K562 (cell line): ENCODE measurements around the gene ZSWIM4. TPM values are rescaled to one million over a fixed set of nuclear protein-coding genes. Genes with fewer than 3 reads are reported as not detected.

ENCODE experiments used
- ATAC-seq: fragments of 200-7000 bp; cut with Tn5 transposase; 3 replicates; pipeline ENCODE4 v1.9.1; 2020; ENCODE audit warnings: moderate library complexity
- BruUV-seq: library from RNA; stranded (reverse); fragments of 400-500 nt; replicated peaks from 2 replicates; lab custom pipeline; 2021; lab: Mats Ljungman, UMichigan
- CTCF ChIA-PET: fragments of 300-600 bp; formaldehyde crosslinking; extraction: SDS; loops from one replicate; lab custom pipeline; 2021; ENCODE audit warnings: low intra/inter-chr PET ratio; lab: Yijun Ruan, JAX
- POLR2A ChIA-PET: fragments of 300-600, 350-650 bp; sonication (Branson Sonifier 250); formaldehyde crosslinking; extraction: SDS; loops from one replicate; lab custom pipeline; 2021; ENCODE audit warnings: antibody characterized with exemption, inconsistent platforms; lab: Yijun Ruan, JAX
- DNase-seq, 4 experiments: peaks; one replicate each; pipeline versions ENCODE4 v3.0.0 to v3.0.0-alpha.2; 2011 to 2018; ENCODE audit warnings: low spot score in 3 of 4, mixed read lengths in 3 of 4; ENCODE audit errors: extremely low read depth in 1 of 4
- FAIRE-seq: peaks from 2 replicates; lab custom pipeline; 2011; peaks lifted over from hg19 to GRCh38; lab: Jason Lieb, UNC
- H2AFZ ChIP-seq: 2 replicates; pipeline ENCODE4 v1.6.0; 2011; ENCODE audit warnings: low read depth, low read length, control low read depth, inconsistent platforms
- H3K27ac ChIP-seq: fragments of 200-600 bp; 3 replicates; pipeline ENCODE4 v1.8.0; 2011; ENCODE audit warnings: low read depth, mild to moderate bottlenecking, control low read depth, inconsistent platforms, low read length, moderate library complexity, mixed read lengths; ENCODE audit errors: extremely low read depth
- H3K27me3 ChIP-seq, 2 experiments: fragments of 300-600 bp in 1 of 2; 2 replicates in 1 of 2; 3 replicates in 1 of 2; pipeline versions ENCODE4 v1.6.0 to v1.8.0; 2011; ENCODE audit warnings: inconsistent platforms in 2 of 2, low read length in 2 of 2, mild to moderate bottlenecking in 1 of 2, mixed read lengths in 1 of 2, moderate library complexity in 1 of 2; ENCODE audit not compliant: control insufficient read depth in 2 of 2, insufficient read depth in 2 of 2
- H3K36me3 ChIP-seq: fragments of 300-600 bp; 3 replicates; pipeline ENCODE4 v1.8.0; 2011; ENCODE audit warnings: mild to moderate bottlenecking, low read length, inconsistent platforms; ENCODE audit not compliant: control insufficient read depth, insufficient read depth
- H3K4me1 ChIP-seq, 2 experiments: fragments of 200-600 bp in 1 of 2; replicated peaks in 1 of 2; 2 replicates in 1 of 2; 3 replicates in 1 of 2; pipeline versions ENCODE4 v1.5.1 to v1.8.0; 2011; ENCODE audit warnings: inconsistent platforms in 2 of 2, low read length in 2 of 2, mild to moderate bottlenecking in 1 of 2, mixed read lengths in 1 of 2, moderate library complexity in 1 of 2; ENCODE audit not compliant: control insufficient read depth in 2 of 2, insufficient read depth in 2 of 2
- H3K4me2 ChIP-seq: 2 replicates; pipeline ENCODE4 v1.6.1; 2011; ENCODE audit warnings: low read length, control low read depth, inconsistent platforms, mixed read lengths; ENCODE audit not compliant: insufficient read depth
- H3K4me3 ChIP-seq: fragments of 200-600 bp; sonication (generic), shearing (Covaris generic); 2 replicates; pipeline ENCODE4 v1.5.1; 2016; ENCODE audit warnings: control low read depth, inconsistent platforms
- H3K79me2 ChIP-seq: fragments of 200-600 bp; 3 replicates; pipeline ENCODE4 v1.8.0; 2011; ENCODE audit warnings: low read length, inconsistent platforms; ENCODE audit not compliant: control insufficient read depth, insufficient read depth
- H3K9ac ChIP-seq, 2 experiments: 2 replicates each; pipeline versions ENCODE4 v1.6.0 to v1.6.1; 2011; ENCODE audit warnings: low read depth in 2 of 2, low read length in 2 of 2, control low read depth in 1 of 2, inconsistent platforms in 1 of 2, mild to moderate bottlenecking in 1 of 2, mixed read lengths in 1 of 2; ENCODE audit not compliant: insufficient read depth in 1 of 2
- H3K9me1 ChIP-seq: one replicate; pipeline ENCODE4 v1.6.0; 2011; ENCODE audit warnings: inconsistent platforms, mild to moderate bottlenecking, low read length, moderate library complexity; ENCODE audit not compliant: control insufficient read depth, insufficient read depth
- H3K9me3 ChIP-seq: replicated peaks from 2 replicates; pipeline ENCODE4 v1.5.1; 2011; ENCODE audit warnings: low read depth, low read length, inconsistent platforms; ENCODE audit not compliant: control insufficient read depth, insufficient read depth
- H4K20me1 ChIP-seq: replicated peaks from 2 replicates; pipeline ENCODE4 v1.6.1; 2011; ENCODE audit warnings: low read length, inconsistent platforms, mixed read lengths; ENCODE audit not compliant: control insufficient read depth, insufficient read depth
- BCOR ChIP-seq: fragments of 450-650 bp; IDR thresholded peaks from 2 replicates; pipeline ENCODE4 v1.6.1; 2016
- CHD2 ChIP-seq: IDR thresholded peaks from 2 replicates; pipeline ENCODE4 v1.6.1; 2011; ENCODE audit warnings: low read depth, low read length
- CREB1 ChIP-seq, 2 experiments: sonication (generic) in 1 of 2; formaldehyde crosslinking in 1 of 2; IDR thresholded peaks; 2 replicates each; pipeline versions ENCODE4 v1.6.1 to v1.8.0; 2012 to 2022; ENCODE audit warnings: inconsistent platforms in 1 of 2, mild to moderate bottlenecking in 1 of 2, missing genetic modification reagents in 1 of 2, moderate library complexity in 1 of 2
- HDAC2 ChIP-seq: fragments of 450-650 bp; IDR thresholded peaks from 2 replicates; pipeline ENCODE4 v1.6.1; 2016; ENCODE audit warnings: mild to moderate bottlenecking
- HDAC6 ChIP-seq: IDR thresholded peaks from 2 replicates; pipeline ENCODE4 v1.6.1; 2012; ENCODE audit warnings: low read depth, mild to moderate bottlenecking, control low read depth, inconsistent platforms, low read length, moderate library complexity
- MBD2 ChIP-seq: sonication (generic); IDR thresholded peaks from 2 replicates; pipeline ENCODE4 v1.6.1; 2016; ENCODE audit warnings: low read depth, borderline replicate concordance
- RBM25 ChIP-seq: fragments of 200-400 bp; formaldehyde crosslinking; IDR thresholded peaks from 2 replicates; pipeline ENCODE4 v1.6.1; 2018; ENCODE audit warnings: low read length, low read depth, moderate library complexity; ENCODE audit not compliant: severe bottlenecking
- SP2 ChIP-seq: IDR thresholded peaks from 2 replicates; pipeline ENCODE4 v1.6.1; 2011; ENCODE audit warnings: mild to moderate bottlenecking, low read depth, low read length, moderate library complexity; ENCODE audit not compliant: poor library complexity, severe bottlenecking; ENCODE audit errors: extremely low read depth
- TSC22D4 ChIP-seq: fragments of 450-650 bp; IDR thresholded peaks from 2 replicates; pipeline ENCODE4 v1.6.1; 2016; ENCODE audit warnings: missing genetic modification characterization, missing biosample characterization, control low read depth
- ZFP91 ChIP-seq: sonication (generic); formaldehyde crosslinking; IDR thresholded peaks from 2 replicates; pipeline ENCODE4 v1.8.0; 2022; ENCODE audit warnings: mild to moderate bottlenecking, missing genetic modification reagents
- ZNF23 ChIP-seq: fragments of 250-450 bp; sonication (Bioruptor Pico); IDR thresholded peaks from 2 replicates; pipeline ENCODE4 v1.4.0; 2020; ENCODE audit warnings: mild to moderate bottlenecking
- ZNF695 ChIP-seq: fragments of 450-650 bp; formaldehyde crosslinking; IDR thresholded peaks from 2 replicates; pipeline ENCODE4 v1.4.0; 2020; ENCODE audit warnings: mild to moderate bottlenecking, moderate library complexity
- WGBS: fragments of 100-300 bp; shearing (Covaris generic); methylation state at CpG from one replicate; pipeline ENCODE4 v1.1.6; 2016; ENCODE audit warnings: low coverage, mixed read lengths; ENCODE audit not compliant: insufficient coverage; ENCODE audit errors: missing lambda C conversion rate; 5-methylcytosine and 5-hydroxymethylcytosine counted together
- in situ Hi-C: fragments of 300-500 bp; cut with MboI; formaldehyde crosslinking; loops from 4 replicates; pipeline ENCODE4 v1.15.0; 2018; ENCODE audit warnings: inconsistent platforms, mixed read lengths
- intact Hi-C: fragments of 100-400 bp; cut with micrococcal nuclease; formaldehyde crosslinking; loops from 2 replicates; pipeline ENCODE4 v1.14.2; 2022
- polyA plus RNA-seq, 8 experiments: library from polyadenylated mRNA; depleted of rRNA in 4 of 8; stranded (reverse) in 5 of 8; unstranded in 3 of 8; fragments of >200 nt; fragmentation: Nextera tagmentation in 2 of 8; fragmentation: Illumina TruSeq in 1 of 8; extraction: Ambion mirVana in 2 of 8; extraction: Trizol in 1 of 8; gene quantifications; 2 replicates each; pipeline versions ENCODE4 v1.2.1 to v1.2.3, GENCODE V29; 2011 to 2014; ENCODE audit warnings: inconsistent platforms in 1 of 8, missing spikeins in 1 of 8
- total RNA-seq, 7 experiments: library from RNA; depleted of rRNA in 6 of 7; stranded (reverse); fragments of >200 nt in 6 of 7; fragmentation: Illumina TruSeq in 2 of 7; extraction: Trizol in 2 of 7; gene quantifications; 2 replicates each; pipeline versions ENCODE4 v1.2.1 to v1.2.3, GENCODE V29; 2011 to 2021; ENCODE audit warnings: low replicate concordance in 1 of 7

Gene ZSWIM4
- total and polyA plus RNA-seq, 9 of the 15 experiments (the other 6 are each of a cell fraction or from before 2014, with no cell fraction given), result 0.25 to 3.7 (median 0.79) TPM; not detected in 2

GRCh38 chr19:13872339-13872694 lies 77.1 kb downstream of the ZSWIM4 start:
- no peak for ATAC-seq
- FAIRE-seq, result no peak
- Histone ChIP-seq H3K27me3 (peaks cover 3 to 4% of the 10 kb centered on the region in 2 experiments; a peak in 1 of 5 replicates), H3K79me2 (no peaks in the 10 kb centered on the region), H3K36me3 (no peaks in the 10 kb centered on the region), H3K9ac (peak overlapping the region; percentile 62 to 89; a peak in 3 of 4 replicates), H3K9me1 (no peaks in the 10 kb centered on the region), H3K4me2 (peak overlapping the region; percentile 77), H2AFZ (peak overlapping the region; percentile 96), H4K20me1 (no peaks in the 10 kb centered on the region), H3K27ac (peak overlapping the region; percentile 42; the same call in 1 of the 3 replicates), H3K4me3 (peak overlapping the region; percentile 58), H3K4me1 (peaks cover 6 to 32% of the 10 kb centered on the region in 2 experiments)
- WGBS, result 12% methylated on average over 5 of the region's 5 CpGs
- in situ Hi-C loops, result loop anchor here (10.0 kb wide), 1 partner anchor 612 kb away; no protein-coding TSS in a partner anchor
- no TSS peak for BruUV-seq
- TF ChIP-seq RBM25 (peak; percentile 42), ZNF695 (CRISPR knock-in tag) (no peak), HDAC6 (no peak), CHD2 (no peak), CREB1 (IDR thresholded peaks at IDR 0.05) (no peak), CREB1 (CRISPR knock-in tag; IDR thresholded peaks at IDR 0.05) (0 out of 2 replicates have a peak, but pooled peaks have one; percentile 21), MBD2 (no peak), BCOR (peak; percentile 69; the same call in 1 of the 2 replicates), HDAC2 (peak; percentile 46; the same call in 1 of the 2 replicates), ZFP91 (no peak), SP2 (no peak), TSC22D4 (tag) (no peak), ZNF23 (CRISPR knock-in tag) (no peak)
- TF ChIP-seq, all 486 proteins: peak for 4
- intact Hi-C loops, result no loop called here
- H3K9me3 ChIP-seq, result no peaks in the 10 kb centered on the region; the same call in 1 of the 2 replicates
- ChIA-PET POLR2A (interaction anchor here (0.7 to 1.5 kb wide), 3 partner anchors 26 to 209 kb away, joined by 3 to 5 read pairs (median 4); partner anchors contain the start of gene RLN3), CTCF (interaction anchor here (0.6 kb wide), 1 partner anchor 101 kb away, joined by 3 read pairs; no protein-coding TSS in a partner anchor)
- no peak for DNase-seq
